Measurements from ENCODE around the gene PAM.

DNA sequence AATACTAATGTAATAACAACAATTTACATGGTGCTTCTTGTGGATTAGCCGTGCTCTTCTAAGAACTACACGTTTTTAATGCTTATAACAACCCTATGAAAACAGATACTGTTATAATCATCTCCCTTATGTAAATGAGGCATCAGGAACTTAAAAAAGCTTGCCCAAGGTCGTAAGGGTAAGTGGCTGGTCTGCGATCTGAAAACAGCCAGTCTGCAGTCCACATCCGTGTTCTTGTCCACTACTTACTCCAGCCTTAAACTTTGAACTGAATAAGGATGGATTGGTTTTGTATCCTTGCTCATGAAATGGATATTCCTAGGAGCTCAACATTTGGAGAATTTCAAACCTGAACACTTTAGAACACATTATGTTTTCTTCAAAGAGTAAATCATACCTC lies 26.7 kb downstream of the PAM start:
- TF ChIP-seq, protein P1, sequence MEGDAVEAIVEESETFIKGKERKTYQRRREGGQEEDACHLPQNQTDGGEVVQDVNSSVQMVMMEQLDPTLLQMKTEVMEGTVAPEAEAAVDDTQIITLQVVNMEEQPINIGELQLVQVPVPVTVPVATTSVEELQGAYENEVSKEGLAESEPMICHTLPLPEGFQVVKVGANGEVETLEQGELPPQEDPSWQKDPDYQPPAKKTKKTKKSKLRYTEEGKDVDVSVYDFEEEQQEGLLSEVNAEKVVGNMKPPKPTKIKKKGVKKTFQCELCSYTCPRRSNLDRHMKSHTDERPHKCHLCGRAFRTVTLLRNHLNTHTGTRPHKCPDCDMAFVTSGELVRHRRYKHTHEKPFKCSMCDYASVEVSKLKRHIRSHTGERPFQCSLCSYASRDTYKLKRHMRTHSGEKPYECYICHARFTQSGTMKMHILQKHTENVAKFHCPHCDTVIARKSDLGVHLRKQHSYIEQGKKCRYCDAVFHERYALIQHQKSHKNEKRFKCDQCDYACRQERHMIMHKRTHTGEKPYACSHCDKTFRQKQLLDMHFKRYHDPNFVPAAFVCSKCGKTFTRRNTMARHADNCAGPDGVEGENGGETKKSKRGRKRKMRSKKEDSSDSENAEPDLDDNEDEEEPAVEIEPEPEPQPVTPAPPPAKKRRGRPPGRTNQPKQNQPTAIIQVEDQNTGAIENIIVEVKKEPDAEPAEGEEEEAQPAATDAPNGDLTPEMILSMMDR (conservative IDR thresholded peaks at IDR 0.05; ENCODE audit: low read depth, low read length): no peak
- TF ChIP-seq EZH2 (IDR thresholded peaks at IDR 0.05; ENCODE audit: borderline replicate concordance, low read depth, low read length, poor library complexity, severe bottlenecking): no peak

All from A673 (cell line).